Esophagus muscularis mucosa (tissue), 4 donors: ENCODE data around the gene RELL2. TPM values are rescaled to one million over a fixed set of nuclear protein-coding genes. Genes with fewer than 3 reads are reported as not detected.

Experiments used
- DNase-seq: peaks from one replicate; pipeline ENCODE4 v3.0.0-alpha.2; 2017; ENCODE audit errors: extremely low spot score
- H3K27ac ChIP-seq, 4 donors: fragments of 200-600 bp; sonication (generic); replicated peaks in 1 of 4; 1 replicate in 3 of 4; 2 replicates in 1 of 4; pipeline ENCODE4 v1.5.1; 2016 to 2019; ENCODE audit warnings: mild to moderate bottlenecking in 1 of 4
- H3K27me3 ChIP-seq, 4 donors: fragments of 200-600 bp; sonication (generic); one replicate each; pipeline versions ENCODE4 v1.5.1 to v1.6.0; 2016 to 2019
- H3K36me3 ChIP-seq, 4 donors: fragments of 200-600 bp; sonication (generic); one replicate each; pipeline ENCODE4 v1.5.1; 2016 to 2019
- H3K4me1 ChIP-seq, 4 donors: fragments of 200-600 bp; sonication (generic); one replicate each; pipeline ENCODE4 v1.5.1; 2016 to 2019
- H3K4me3 ChIP-seq, 4 donors: fragments of 200-600 bp; sonication (generic); 1 replicate in 2 of 4; 2 replicates in 2 of 4; pipeline ENCODE4 v1.5.1; 2016 to 2019; ENCODE audit warnings: mild to moderate bottlenecking in 4 of 4, moderate library complexity in 1 of 4
- H3K9me3 ChIP-seq, 4 donors: fragments of 200-600 bp; sonication (generic); 1 replicate in 3 of 4; 2 replicates in 1 of 4; pipeline ENCODE4 v1.5.1; 2016 to 2019
- EP300 ChIP-seq: sonication (generic); formaldehyde crosslinking; IDR thresholded peaks from one replicate; pipeline ENCODE4 v1.6.1; 2017; ENCODE audit warnings: antibody characterized with exemption
- POLR2A ChIP-seq: fragments of 450-650 bp; IDR thresholded peaks from one replicate; pipeline ENCODE4 v1.6.1; 2017; ENCODE audit warnings: antibody characterized with exemption, moderate library complexity, mild to moderate bottlenecking, low read depth
- POLR2AphosphoS5 ChIP-seq, 2 donors: sonication (generic); formaldehyde crosslinking; IDR thresholded peaks; one replicate each; pipeline ENCODE4 v1.6.1; 2017; ENCODE audit warnings: antibody characterized with exemption in 2 of 2
- WGBS: methylation state at CpG from one replicate; pipeline ENCODE4 v1.1.5; 2018; 5-methylcytosine and 5-hydroxymethylcytosine counted together
- intact Hi-C: fragments of 100-400 bp; cut with DNase I; formaldehyde crosslinking; loops from one replicate; pipeline ENCODE4 v1.15.1; 2023
- total RNA-seq, 4 donors: library from RNA; depleted of rRNA; stranded (reverse); fragments of >200 nt; gene quantifications; one replicate each; pipeline versions ENCODE4 v1.1.0 to v1.2.1, GENCODE V29; 2016
- TF ChIP-seq, protein P1 (sequence below), 3 experiments: fragments of 200-600 bp in 2 of 3; fragments of 450-650 bp in 1 of 3; sonication (generic) in 2 of 3; IDR thresholded peaks; one replicate each; pipeline ENCODE4 v1.5.1; 2017 to 2019; ENCODE audit warnings: antibody characterized with exemption in 3 of 3, mild to moderate bottlenecking in 2 of 3, moderate library complexity in 1 of 3

Gene RELL2
- total RNA-seq, 4 donors from 2014 or later = 1.2 to 5.1 (median 2.6) TPM

DNA sequence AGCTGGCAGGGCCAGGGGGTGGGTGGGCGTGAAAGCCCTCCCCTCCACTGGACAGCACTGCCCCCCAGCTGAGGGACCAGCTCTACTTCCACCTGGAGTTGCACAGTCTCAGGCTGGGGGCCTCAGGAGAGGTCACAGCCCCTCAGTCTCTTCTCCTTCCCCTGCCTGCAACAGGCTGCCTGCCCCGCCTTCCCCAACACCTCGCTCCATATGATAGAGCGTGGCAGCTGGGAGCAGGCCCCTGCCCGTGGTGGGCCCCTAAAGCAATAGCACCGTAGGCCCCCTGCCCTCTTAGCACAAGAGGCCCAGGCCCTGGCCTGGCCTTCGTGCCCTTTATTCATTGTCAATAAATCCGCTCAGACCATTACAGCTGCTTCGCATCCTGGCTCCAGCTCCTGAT lies 3.9 kb downstream of the RELL2 start:
- 83% methylated on average over 8 of the region's 9 CpGs for WGBS
- H3K4me3 ChIP-seq = no peak overlapping the region
- TF ChIP-seq, protein P1, sequence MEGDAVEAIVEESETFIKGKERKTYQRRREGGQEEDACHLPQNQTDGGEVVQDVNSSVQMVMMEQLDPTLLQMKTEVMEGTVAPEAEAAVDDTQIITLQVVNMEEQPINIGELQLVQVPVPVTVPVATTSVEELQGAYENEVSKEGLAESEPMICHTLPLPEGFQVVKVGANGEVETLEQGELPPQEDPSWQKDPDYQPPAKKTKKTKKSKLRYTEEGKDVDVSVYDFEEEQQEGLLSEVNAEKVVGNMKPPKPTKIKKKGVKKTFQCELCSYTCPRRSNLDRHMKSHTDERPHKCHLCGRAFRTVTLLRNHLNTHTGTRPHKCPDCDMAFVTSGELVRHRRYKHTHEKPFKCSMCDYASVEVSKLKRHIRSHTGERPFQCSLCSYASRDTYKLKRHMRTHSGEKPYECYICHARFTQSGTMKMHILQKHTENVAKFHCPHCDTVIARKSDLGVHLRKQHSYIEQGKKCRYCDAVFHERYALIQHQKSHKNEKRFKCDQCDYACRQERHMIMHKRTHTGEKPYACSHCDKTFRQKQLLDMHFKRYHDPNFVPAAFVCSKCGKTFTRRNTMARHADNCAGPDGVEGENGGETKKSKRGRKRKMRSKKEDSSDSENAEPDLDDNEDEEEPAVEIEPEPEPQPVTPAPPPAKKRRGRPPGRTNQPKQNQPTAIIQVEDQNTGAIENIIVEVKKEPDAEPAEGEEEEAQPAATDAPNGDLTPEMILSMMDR (IDR thresholded peaks at IDR 0.05) = no peak
- TF ChIP-seq POLR2A = no peak
- no peak for TF ChIP-seq EP300
- TF ChIP-seq POLR2AphosphoS5 (IDR thresholded peaks at IDR 0.05) = no peak
- peaks cover 9 to 50% (median 20%) of the 10 kb centered on the region in 4 donors for H3K36me3 ChIP-seq
- intact Hi-C loops = no loop called here
- H3K9me3 ChIP-seq = peaks cover 0 to 3% (median 0%) of the 10 kb centered on the region in 4 donors
- no peak overlapping the region for H3K27ac ChIP-seq
- DNase-seq = no peak
- peaks cover 18 to 21% (median 19%) of the 10 kb centered on the region in 4 donors for H3K4me1 ChIP-seq
- H3K27me3 ChIP-seq = peaks cover 0 to 9% (median 0%) of the 10 kb centered on the region in 4 donors

DNA sequence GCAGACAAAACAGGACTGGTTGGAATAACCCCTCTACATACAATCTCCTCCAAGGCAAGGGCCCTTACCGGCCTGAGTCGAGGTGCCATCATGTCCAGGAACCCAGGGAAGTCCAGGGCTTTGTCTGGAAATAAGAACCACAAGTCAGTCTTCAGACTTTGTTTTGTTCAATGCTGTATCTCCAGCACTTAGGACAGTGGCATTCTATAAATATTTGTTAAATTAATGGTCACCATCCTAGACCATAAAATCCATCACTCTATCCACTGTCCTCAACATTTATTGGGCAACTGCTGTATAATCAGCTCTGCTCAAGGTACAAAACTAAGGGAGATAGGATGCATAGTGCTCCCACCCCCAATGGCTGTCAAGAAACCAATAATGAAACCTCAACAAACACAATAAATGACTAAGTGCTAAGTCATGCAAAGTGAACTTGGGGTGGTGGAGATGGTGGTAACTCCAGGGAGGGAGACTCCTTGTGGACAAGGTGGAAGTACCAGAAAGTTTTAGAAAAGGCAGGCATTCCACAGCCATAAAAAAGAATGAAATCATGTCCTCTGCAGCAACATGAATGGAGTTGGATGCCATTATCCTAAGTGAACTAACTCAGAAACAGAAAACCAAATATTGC lies 5.0 kb downstream of the RELL2 start:
- WGBS = 79% methylated on average over 2 of the region's 2 CpGs

DNA sequence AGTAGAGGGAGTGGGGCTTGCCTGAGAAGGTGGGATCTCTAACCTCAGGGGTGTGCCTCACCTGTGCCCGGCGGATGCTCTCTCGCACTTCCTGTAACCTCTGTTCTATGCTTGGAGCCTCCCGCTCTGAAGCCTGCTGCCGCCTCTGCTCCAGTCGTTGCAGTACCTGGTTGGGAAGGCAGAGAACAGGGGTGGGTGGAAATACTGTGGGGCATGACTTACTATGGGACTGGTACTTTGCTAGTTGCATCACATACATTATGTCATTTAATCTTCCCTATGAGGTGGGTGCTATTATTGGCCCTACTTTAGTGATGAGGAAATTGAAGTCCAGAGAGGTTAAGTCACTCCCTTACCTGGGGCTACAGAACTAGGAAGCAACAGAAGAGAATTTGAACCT lies 9.2 kb downstream of the RELL2 start:
- no peak for DNase-seq
- H3K27me3 ChIP-seq = no peaks in the 10 kb centered on the region
- intact Hi-C loops = no loop called here
- H3K27ac ChIP-seq = no peak overlapping the region
- no peak overlapping the region for H3K4me3 ChIP-seq
- H3K4me1 ChIP-seq = peaks cover 9 to 12% (median 10%) of the 10 kb centered on the region in 4 donors
- peaks cover 9 to 72% (median 31%) of the 10 kb centered on the region in 4 donors for H3K36me3 ChIP-seq
- WGBS = 95% methylated on average over 6 of the region's 6 CpGs
- no peak for TF ChIP-seq POLR2AphosphoS5 (IDR thresholded peaks at IDR 0.05)
- TF ChIP-seq POLR2A = no peak
- no peaks in the 10 kb centered on the region for H3K9me3 ChIP-seq

More for the DNA sequence above, 5.0 kb downstream of the RELL2 start:
- intact Hi-C loops = no loop called here
- H3K9me3 ChIP-seq = no peaks in the 10 kb centered on the region
- no peak overlapping the region for H3K27ac ChIP-seq
- DNase-seq = no peak
- peaks cover 12 to 16% (median 13%) of the 10 kb centered on the region in 4 donors for H3K4me1 ChIP-seq
- H3K4me3 ChIP-seq = no peak overlapping the region
- H3K36me3 ChIP-seq = peaks cover 9 to 60% (median 25%) of the 10 kb centered on the region in 4 donors
- H3K27me3 ChIP-seq = peaks cover 0 to 9% (median 0%) of the 10 kb centered on the region in 4 donors
- TF ChIP-seq EP300 (no peak), POLR2AphosphoS5 (IDR thresholded peaks at IDR 0.05) (no peak), POLR2A (no peak)
- TF ChIP-seq, protein P1 (IDR thresholded peaks at IDR 0.05) = no peak

DNA sequence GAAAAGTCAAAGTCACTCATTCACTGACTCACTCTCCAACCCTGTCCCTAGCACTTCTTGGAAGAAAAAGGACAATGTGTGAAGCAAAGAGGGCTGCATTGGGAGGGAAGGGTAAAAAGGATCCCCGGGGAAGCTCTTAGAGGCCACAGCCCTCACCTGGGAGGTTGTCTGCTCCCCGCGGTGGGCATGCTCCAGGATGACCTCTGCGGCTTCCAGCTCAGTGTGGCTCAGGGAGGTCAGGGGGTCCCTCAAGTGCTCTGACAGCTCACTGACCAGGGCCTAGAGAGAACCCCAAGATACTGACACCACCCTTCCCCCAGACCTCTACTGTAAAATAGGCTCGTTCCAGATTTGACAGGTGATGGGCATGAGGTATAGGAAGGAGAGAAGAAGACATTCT lies 10.4 kb downstream of the RELL2 start:
- no peak overlapping the region for H3K27ac ChIP-seq
- intact Hi-C loops = no loop called here
- no peak overlapping the region for H3K4me3 ChIP-seq
- 93% methylated on average over 5 of the region's 5 CpGs for WGBS
- no peak for DNase-seq
- H3K4me1 ChIP-seq = peaks cover 14 to 19% (median 17%) of the 10 kb centered on the region in 4 donors
- no peaks in the 10 kb centered on the region for H3K27me3 ChIP-seq
- no peak for TF ChIP-seq POLR2A
- TF ChIP-seq, protein P1 (IDR thresholded peaks at IDR 0.05) = no peak
- no peak for TF ChIP-seq EP300
- no peak for TF ChIP-seq POLR2AphosphoS5 (IDR thresholded peaks at IDR 0.05)
- H3K9me3 ChIP-seq = no peaks in the 10 kb centered on the region
- H3K36me3 ChIP-seq = peaks cover 9 to 61% (median 31%) of the 10 kb centered on the region in 4 donors

DNA sequence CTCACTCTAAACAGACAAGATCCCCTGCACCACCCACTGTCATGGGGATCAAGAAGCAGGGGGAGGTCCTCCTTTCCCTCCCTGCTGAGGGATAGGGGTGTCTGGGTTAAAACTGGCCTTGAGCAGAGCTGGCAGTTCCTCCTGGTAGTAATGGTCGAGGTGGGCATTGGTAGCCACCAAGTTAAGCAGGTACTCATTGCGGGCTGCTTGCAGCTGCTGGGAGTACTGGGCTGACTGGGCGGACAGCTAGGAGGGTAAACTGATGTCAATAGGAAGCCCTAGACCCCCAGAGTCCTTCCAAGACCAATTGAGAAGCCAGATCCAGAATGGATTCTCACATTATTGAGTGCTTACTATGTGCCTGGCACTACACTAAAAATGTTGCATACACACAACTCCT lies 11.1 kb downstream of the RELL2 start:
- WGBS = 70% methylated on average over 3 of the region's 3 CpGs
- TF ChIP-seq EP300 (no peak), POLR2A (no peak), POLR2AphosphoS5 (IDR thresholded peaks at IDR 0.05) (no peak)
- TF ChIP-seq, protein P1 (IDR thresholded peaks at IDR 0.05) = no peak
- H3K27ac ChIP-seq = no peak overlapping the region
- peaks cover 14 to 19% (median 17%) of the 10 kb centered on the region in 4 donors for H3K4me1 ChIP-seq
- intact Hi-C loops = no loop called here
- H3K4me3 ChIP-seq = no peak overlapping the region
- no peak for DNase-seq
- no peaks in the 10 kb centered on the region for H3K9me3 ChIP-seq
- H3K27me3 ChIP-seq = no peaks in the 10 kb centered on the region
- peaks cover 9 to 56% (median 29%) of the 10 kb centered on the region in 4 donors for H3K36me3 ChIP-seq
